Upper lobe of left lung (tissue), 6 donors: Measurements from ENCODE around the gene SCAI. TPM values are rescaled to one million over a fixed set of nuclear protein-coding genes. Genes with fewer than 3 reads are reported as not detected.

Experiments
- ATAC-seq, 2 donors: fragments of 200-7000 bp; cut with Tn5 transposase; one replicate each; pipeline ENCODE4 v1.9.1; 2022; ENCODE audit warnings: mild to moderate bottlenecking in 2 of 2, moderate library complexity in 2 of 2; ENCODE audit not compliant: low FRiP score in 2 of 2
- DNase-seq, 2 donors: peaks; one replicate each; pipeline ENCODE4 v3.0.0-alpha.2; 2019 to 2020
- H3K27ac ChIP-seq, 4 donors: fragments of 200-600 bp; sonication (generic); one replicate each; pipeline ENCODE4 v1.5.1; 2016 to 2019
- H3K27me3 ChIP-seq, 4 donors: fragments of 200-600 bp; sonication (generic); one replicate each; pipeline ENCODE4 v1.5.1; 2017 to 2019
- H3K36me3 ChIP-seq, 4 donors: fragments of 200-600 bp; sonication (generic); one replicate each; pipeline ENCODE4 v1.5.1; 2016 to 2019
- H3K4me1 ChIP-seq, 4 donors: fragments of 200-600 bp; sonication (generic); one replicate each; pipeline ENCODE4 v1.5.1; 2018 to 2019
- H3K4me3 ChIP-seq, 4 donors: fragments of 200-600 bp; sonication (generic); one replicate each; pipeline ENCODE4 v1.5.1; 2017 to 2019; ENCODE audit warnings: mild to moderate bottlenecking in 2 of 4, moderate library complexity in 1 of 4
- H3K9me3 ChIP-seq, 4 donors: fragments of 200-600 bp; sonication (generic); one replicate each; pipeline ENCODE4 v1.5.1; 2018 to 2019
- EP300 ChIP-seq, 4 donors: sonication (generic); formaldehyde crosslinking; IDR thresholded peaks; one replicate each; pipeline ENCODE4 v1.5.1; 2017; ENCODE audit warnings: antibody characterized with exemption in 4 of 4, control low read depth in 2 of 4
- POLR2A ChIP-seq, 4 donors: fragments of 450-650 bp; IDR thresholded peaks; one replicate each; pipeline ENCODE4 v1.5.1; 2016 to 2017; ENCODE audit warnings: antibody characterized with exemption in 4 of 4, mild to moderate bottlenecking in 2 of 4
- POLR2AphosphoS5 ChIP-seq, 2 donors: sonication (generic); formaldehyde crosslinking; IDR thresholded peaks; one replicate each; pipeline ENCODE4 v1.5.1; 2017; ENCODE audit warnings: antibody characterized with exemption in 2 of 2
- WGBS, 2 donors: methylation state at CpG; one replicate each; pipeline ENCODE4 v1.1.5; 2017 to 2018; 5-methylcytosine and 5-hydroxymethylcytosine counted together
- total RNA-seq, 6 donors: library from RNA; depleted of rRNA in 4 of 6; stranded (reverse); fragments of >200 nt in 4 of 6; gene quantifications; one replicate each; pipeline versions ENCODE4 v1.1.0 to v1.2.1, GENCODE V29; 2016 to 2021
- TF ChIP-seq, protein P1 (sequence below), 6 experiments: fragments of 450-650 bp in 4 of 6; fragments of 200-600 bp in 2 of 6; sonication (generic) in 2 of 6; IDR thresholded peaks; one replicate each; pipeline ENCODE4 v1.5.1; 2016 to 2019; ENCODE audit warnings: antibody characterized with exemption in 6 of 6
- donor health status: DM: no; HTN: no; CAD: no; lungs with moderate emphysema.
- donor health status: DM: no; HTN: yes; CAD: no; lungs with severe emphysema.

The SCAI gene
- total RNA-seq, 6 donors from 2014 or later, result 12.9 to 77.5 (median 23.4) TPM

- peak; percentile 56 to 63 for ATAC-seq
- TF ChIP-seq EP300 (IDR thresholded peaks at IDR 0.05), result no peak
- TF ChIP-seq, protein P1, sequence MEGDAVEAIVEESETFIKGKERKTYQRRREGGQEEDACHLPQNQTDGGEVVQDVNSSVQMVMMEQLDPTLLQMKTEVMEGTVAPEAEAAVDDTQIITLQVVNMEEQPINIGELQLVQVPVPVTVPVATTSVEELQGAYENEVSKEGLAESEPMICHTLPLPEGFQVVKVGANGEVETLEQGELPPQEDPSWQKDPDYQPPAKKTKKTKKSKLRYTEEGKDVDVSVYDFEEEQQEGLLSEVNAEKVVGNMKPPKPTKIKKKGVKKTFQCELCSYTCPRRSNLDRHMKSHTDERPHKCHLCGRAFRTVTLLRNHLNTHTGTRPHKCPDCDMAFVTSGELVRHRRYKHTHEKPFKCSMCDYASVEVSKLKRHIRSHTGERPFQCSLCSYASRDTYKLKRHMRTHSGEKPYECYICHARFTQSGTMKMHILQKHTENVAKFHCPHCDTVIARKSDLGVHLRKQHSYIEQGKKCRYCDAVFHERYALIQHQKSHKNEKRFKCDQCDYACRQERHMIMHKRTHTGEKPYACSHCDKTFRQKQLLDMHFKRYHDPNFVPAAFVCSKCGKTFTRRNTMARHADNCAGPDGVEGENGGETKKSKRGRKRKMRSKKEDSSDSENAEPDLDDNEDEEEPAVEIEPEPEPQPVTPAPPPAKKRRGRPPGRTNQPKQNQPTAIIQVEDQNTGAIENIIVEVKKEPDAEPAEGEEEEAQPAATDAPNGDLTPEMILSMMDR (IDR thresholded peaks at IDR 0.05), result no peak
- no peak for TF ChIP-seq POLR2AphosphoS5 (IDR thresholded peaks at IDR 0.05)
- no peak for TF ChIP-seq POLR2A (IDR thresholded peaks at IDR 0.05)
- peaks cover 0 to 17% (median 0%) of the 10 kb centered on the region in 4 donors for H3K36me3 ChIP-seq
- H3K9me3 ChIP-seq, result no peaks in the 10 kb centered on the region
- WGBS, 2 donors, result 14 to 18% methylated on average over 24 to 31 of the region's 31 CpGs
- no peaks in the 10 kb centered on the region for H3K27me3 ChIP-seq
- peak in 1 of 2 donors; percentile 74 for DNase-seq
- H3K4me3 ChIP-seq, result peak overlapping the region; percentile 59 to 85 (median 80)
- peak overlapping the region; percentile 95 to 98 (median 96) for H3K27ac ChIP-seq
- H3K4me1 ChIP-seq, result peaks cover 11 to 22% (median 13%) of the 10 kb centered on the region in 4 donors
These were observed 201.4 kb downstream of the SCAI start for GRCh38 chr9:124941679-124942561.

GRCh38 chr9:124940894-124941678 is 202.2 kb downstream of the SCAI start, which contains the start of gene GOLGA1:
Gene GOLGA1, minus strand, starts transcription at chr9:124941083. Its CDS starts 2,372 bp downstream, at chr9:124938711.
- peak within 1 kb of the TSS; percentile 59 to 90 (median 82) for H3K4me3 ChIP-seq
- no peaks in the 10 kb centered on the region for H3K27me3 ChIP-seq
- WGBS, 2 donors, result 0 to 1% methylated on average over 9 to 46 of the region's 70 CpGs
- DNase-seq (peak; percentile 97 to 99), ATAC-seq (peak; percentile 99)
- H3K9me3 ChIP-seq, result no peaks in the 10 kb centered on the region
- H3K27ac ChIP-seq, result peak within 1 kb of the TSS; percentile 95 to 98 (median 96)
- TF ChIP-seq POLR2AphosphoS5 (IDR thresholded peaks at IDR 0.05), result peak; percentile 93 to 95
- peak in 3 of 4 donors; percentile 81 to 92 (median 86) for TF ChIP-seq POLR2A (IDR thresholded peaks at IDR 0.05)
- peak in 1 of 4 donors; percentile 76 for TF ChIP-seq EP300 (IDR thresholded peaks at IDR 0.05)
- TF ChIP-seq, protein P1 (IDR thresholded peaks at IDR 0.05), result peak in 2 of 6 experiments; percentile 10 to 33
- H3K36me3 ChIP-seq, result peaks cover 0 to 20% (median 2%) of the 10 kb centered on the region in 4 donors
- peaks cover 11 to 22% (median 13%) of the 10 kb centered on the region in 4 donors for H3K4me1 ChIP-seq

DNA sequence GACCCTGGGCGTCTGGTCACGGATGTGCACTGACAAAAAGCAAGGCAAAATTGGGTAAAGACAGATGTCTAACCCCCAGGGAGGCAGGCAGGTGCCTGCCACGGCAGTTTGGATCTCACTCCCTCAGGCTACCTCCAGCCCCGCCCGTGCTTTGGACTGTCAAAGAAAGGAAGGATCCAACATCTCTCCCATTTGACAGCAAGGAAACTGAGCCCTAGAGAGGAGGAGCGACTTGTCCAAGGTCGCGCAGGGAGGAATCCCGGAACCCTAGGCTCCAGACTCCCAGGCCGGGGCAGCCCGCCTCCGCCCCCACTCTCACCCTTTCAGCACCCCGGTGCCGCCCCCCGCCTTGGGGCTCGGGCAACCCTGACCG is 202.8 kb downstream of the SCAI start:
- peaks cover 0 to 26% (median 4%) of the 10 kb centered on the region in 4 donors for H3K36me3 ChIP-seq
- no peaks in the 10 kb centered on the region for H3K9me3 ChIP-seq
- H3K4me1 ChIP-seq, result peaks cover 11 to 22% (median 13%) of the 10 kb centered on the region in 4 donors
- TF ChIP-seq POLR2A (IDR thresholded peaks at IDR 0.05) (no peak), EP300 (IDR thresholded peaks at IDR 0.05) (no peak), POLR2AphosphoS5 (IDR thresholded peaks at IDR 0.05) (no peak)
- TF ChIP-seq, protein P1 (IDR thresholded peaks at IDR 0.05), result no peak
- WGBS, 2 donors, result 0% methylated on average over 3 to 17 of the region's 17 CpGs
- peak overlapping the region; percentile 95 to 98 (median 96) for H3K27ac ChIP-seq
- DNase-seq, result no peak
- H3K4me3 ChIP-seq, result peak overlapping the region; percentile 59 to 90 (median 82)
- peak in 1 of 2 donors; percentile 71 for ATAC-seq
- H3K27me3 ChIP-seq, result no peaks in the 10 kb centered on the region

GRCh38 chr9:124939944-124940343 is 203.4 kb downstream of the SCAI start:
- H3K4me1 ChIP-seq, result peaks cover 11 to 22% (median 13%) of the 10 kb centered on the region in 4 donors
- TF ChIP-seq POLR2AphosphoS5 (IDR thresholded peaks at IDR 0.05), result no peak
- no peak for TF ChIP-seq EP300 (IDR thresholded peaks at IDR 0.05)
- TF ChIP-seq POLR2A (IDR thresholded peaks at IDR 0.05), result no peak
- TF ChIP-seq, protein P1 (IDR thresholded peaks at IDR 0.05), result no peak
- H3K27me3 ChIP-seq, result no peaks in the 10 kb centered on the region
- no peak for ATAC-seq
- peak overlapping the region; percentile 95 to 98 (median 96) for H3K27ac ChIP-seq
- peak overlapping the region in 3 of 4 donors; percentile 59 to 85 (median 79) for H3K4me3 ChIP-seq
- no peak for DNase-seq
- no peaks in the 10 kb centered on the region for H3K9me3 ChIP-seq
- peaks cover 0 to 32% (median 7%) of the 10 kb centered on the region in 4 donors for H3K36me3 ChIP-seq
